Measurements from ENCODE around the gene DRAP1.

DRAP1 gene

GRCh38 chr11:65906602-65907001 lies 12.6 kb upstream of the DRAP1 start:
- no peak for DNase-seq

GRCh38 chr11:65907878-65908277 lies 11.3 kb upstream of the DRAP1 start:
- no peak for DNase-seq

- peak; percentile 80 for DNase-seq
These were observed 7.3 kb upstream of the DRAP1 start for GRCh38 chr11:65911682-65912568.

GRCh38 chr11:65912845-65913244 lies 6.4 kb upstream of the DRAP1 start:
- DNase-seq, result no peak

GRCh38 chr11:65915101-65915820 lies 4.0 kb upstream of the DRAP1 start:
- no peak for DNase-seq

- no peak for DNase-seq
These were observed 3.4 kb upstream of the DRAP1 start for GRCh38 chr11:65915821-65916251.

GRCh38 chr11:65916391-65916790 lies 2.8 kb upstream of the DRAP1 start:
- no peak for DNase-seq

GRCh38 chr11:65917077-65917433 lies 2.2 kb upstream of the DRAP1 start:
- DNase-seq, result no peak

- no peak for DNase-seq
These were observed 1.6 kb upstream of the DRAP1 start for GRCh38 chr11:65917434-65918210.

GRCh38 chr11:65918211-65919140 lies 750 bp upstream of the DRAP1 start, which contains the start of gene C11orf68:
Gene C11orf68 (minus strand): TSS chr11:65919062. CDS start chr11:65919031, 31 bp downstream.
- DNase-seq, result peak; percentile 51

GRCh38 chr11:65919573-65920371 lies 546 bp downstream of the DRAP1 start:
- DNase-seq, result peak; percentile 62

- DNase-seq, result no peak
These were observed 1.2 kb downstream of the DRAP1 start for GRCh38 chr11:65920372-65920802.

GRCh38 chr11:65921033-65921555 lies 1.9 kb downstream of the DRAP1 start:
- no peak for DNase-seq

GRCh38 chr11:65921876-65922275 lies 2.6 kb downstream of the DRAP1 start:
- no peak for DNase-seq

- DNase-seq, result no peak
These were observed 3.3 kb downstream of the DRAP1 start for GRCh38 chr11:65922565-65922964.

GRCh38 chr11:65925397-65925796 lies 6.2 kb downstream of the DRAP1 start:
- DNase-seq, result no peak

GRCh38 chr11:65927904-65928397 lies 8.7 kb downstream of the DRAP1 start:
- no peak for DNase-seq

- DNase-seq, result no peak
These were observed 9.4 kb downstream of the DRAP1 start for GRCh38 chr11:65928667-65929066.

- no peak for DNase-seq
These were observed 12.7 kb downstream of the DRAP1 start for GRCh38 chr11:65931773-65932557.

- peak; percentile 64 for DNase-seq
These were observed 13.3 kb downstream of the DRAP1 start for GRCh38 chr11:65932558-65932919.

All from NCI-H82 (cell line).